NCI-H510A treated with DMSO at 0.1 percent for 48 hours (cell line): ENCODE results near the gene CCL13.

Source experiments
- DNase-seq: peaks from one replicate; lab custom pipeline; 2025; lab: John Stamatoyannopoulos, UW

CCL13 gene

DNA sequence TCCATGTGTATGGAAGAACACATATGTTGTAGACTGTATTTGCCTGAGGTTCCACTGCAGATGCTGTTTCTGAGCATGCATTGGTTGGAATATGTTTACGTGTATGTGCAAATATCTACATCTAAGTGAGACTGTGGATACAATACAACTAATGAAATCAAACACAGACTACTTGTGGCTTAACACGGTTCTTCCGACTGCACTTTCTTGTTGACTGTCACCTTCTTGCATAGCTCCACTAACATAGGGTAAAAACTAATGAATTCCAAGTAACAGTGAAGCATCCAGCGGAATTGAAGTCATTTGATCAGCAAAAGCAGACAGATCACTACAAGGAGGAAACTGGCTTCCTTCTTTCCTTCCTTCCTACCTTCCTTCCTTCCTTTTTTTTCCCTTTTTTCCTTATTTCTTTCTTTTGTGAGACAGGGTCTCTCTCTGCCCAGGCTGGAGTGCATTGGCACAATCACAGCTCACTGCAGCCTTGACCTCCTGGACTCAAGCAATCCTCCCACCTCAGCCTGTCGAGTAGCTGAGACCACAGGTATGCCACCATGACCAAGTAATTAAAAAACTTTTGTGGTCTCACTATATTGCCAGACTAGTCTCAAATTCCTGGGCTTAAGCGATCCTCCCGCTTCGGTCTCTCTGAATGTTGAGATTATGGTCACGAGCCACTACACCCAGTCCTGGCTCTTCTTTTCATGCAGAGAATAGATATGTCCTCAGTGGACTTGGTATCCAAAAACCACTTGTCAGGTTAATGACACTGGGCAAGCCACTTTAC lies 28.7 kb downstream of the CCL13 start:
- no peak for DNase-seq

DNA sequence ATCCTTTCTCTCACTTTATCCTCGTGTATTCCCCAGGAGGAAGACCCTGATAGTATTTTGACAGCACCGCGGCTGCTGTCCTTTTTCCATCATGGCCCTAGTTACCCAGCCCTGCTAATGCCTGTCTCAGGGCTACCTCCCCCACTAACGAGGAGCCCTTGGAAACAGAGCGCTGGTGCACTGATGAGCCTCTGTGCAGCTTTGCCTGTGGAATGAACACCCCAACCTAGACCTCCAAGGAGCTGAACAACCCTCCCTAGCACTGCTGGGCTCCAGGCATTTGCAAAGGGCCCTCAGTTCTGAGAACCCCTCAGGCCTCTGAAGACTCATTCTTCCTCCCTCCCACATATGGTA lies 30.0 kb downstream of the CCL13 start:
- no peak for DNase-seq

DNA sequence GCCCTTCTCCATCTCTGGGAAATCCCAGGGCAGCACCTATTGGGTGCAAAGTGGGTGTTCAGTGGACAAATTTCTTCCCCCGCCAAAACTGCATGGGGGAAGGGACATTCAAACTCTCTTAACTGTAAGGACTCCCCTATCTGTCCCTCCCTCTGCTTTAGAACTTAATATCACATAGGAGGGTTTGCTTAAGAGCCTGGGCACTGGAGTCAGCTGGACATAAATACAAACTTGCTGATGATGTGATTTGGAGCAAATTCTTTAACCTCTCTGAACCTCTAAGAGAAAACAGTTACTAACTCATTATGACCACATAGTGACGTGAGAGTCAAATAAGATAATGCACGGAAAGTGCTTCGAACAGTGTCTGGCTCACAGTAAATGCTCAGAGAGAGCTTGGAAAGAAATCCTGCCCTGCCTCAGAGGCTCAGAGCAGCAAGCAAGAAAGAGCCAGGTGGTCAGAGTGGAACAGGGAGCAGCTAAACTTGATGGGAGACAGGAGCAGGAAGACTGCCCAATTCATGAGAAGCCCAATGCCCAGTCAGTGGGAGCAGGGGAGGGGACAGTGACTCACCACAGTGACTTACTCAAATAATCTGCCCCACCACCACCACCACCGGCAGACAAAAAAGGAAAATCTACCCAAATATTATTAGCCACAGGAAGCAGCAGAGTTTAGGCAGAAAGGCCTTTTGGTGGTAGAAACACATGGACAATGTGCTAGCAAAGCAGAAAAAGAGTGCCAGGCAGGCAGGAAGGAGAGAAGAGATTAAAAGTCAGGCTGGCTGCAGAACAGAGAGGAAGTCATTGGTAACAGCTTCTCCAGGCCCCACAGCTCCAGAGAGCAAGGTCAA lies 30.6 kb downstream of the CCL13 start:
- no peak for DNase-seq

DNA sequence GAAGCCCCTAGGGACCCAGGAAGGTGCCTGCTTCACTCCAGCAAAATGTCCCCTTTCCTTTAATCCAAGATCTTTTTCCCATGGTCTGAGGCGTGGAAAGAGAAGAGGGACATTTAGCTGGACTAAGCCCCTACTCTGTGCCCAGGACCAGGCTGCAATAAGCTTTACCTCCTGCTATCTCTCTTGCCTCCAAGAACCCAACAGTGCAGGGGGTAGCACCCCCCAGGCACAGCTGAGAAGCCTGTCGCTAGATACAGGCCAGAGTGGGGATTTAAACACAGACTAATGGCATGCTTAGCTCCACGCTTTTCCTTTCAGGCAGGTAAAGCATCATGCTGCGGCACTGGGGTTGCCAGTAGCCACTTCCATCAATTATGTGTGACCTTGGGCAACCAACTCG lies 31.3 kb downstream of the CCL13 start:
- no peak for DNase-seq

DNA sequence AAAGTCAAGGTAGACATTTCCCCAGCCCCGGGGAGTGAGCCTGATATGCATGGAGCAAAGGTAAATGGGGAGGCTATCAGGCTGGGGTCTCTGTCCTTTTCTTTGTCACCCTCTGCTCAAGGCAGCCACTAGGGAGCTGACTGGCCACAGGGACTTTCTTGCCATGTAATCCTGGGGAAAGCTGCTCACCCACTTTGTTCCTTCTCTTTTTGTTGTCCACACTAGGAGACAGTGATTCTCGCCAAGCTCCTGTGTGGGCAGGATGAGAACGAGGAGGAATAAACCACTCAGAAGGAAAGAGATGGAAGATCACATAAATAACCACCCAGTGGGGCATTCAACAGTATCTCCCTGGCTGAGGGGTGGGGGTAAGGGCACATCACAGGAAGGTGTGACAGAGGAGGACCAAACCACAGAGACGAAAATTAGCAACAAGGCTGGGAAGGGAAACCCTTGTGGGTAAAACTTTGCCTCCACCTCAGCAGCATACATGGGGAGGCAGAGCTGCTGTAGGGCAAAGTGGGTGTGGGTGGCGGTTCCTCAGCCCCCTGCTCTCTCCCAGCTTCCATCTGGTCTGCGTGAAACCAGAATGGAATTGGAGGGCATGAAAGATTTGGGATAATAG lies 33.0 kb downstream of the CCL13 start:
- no peak for DNase-seq

DNA sequence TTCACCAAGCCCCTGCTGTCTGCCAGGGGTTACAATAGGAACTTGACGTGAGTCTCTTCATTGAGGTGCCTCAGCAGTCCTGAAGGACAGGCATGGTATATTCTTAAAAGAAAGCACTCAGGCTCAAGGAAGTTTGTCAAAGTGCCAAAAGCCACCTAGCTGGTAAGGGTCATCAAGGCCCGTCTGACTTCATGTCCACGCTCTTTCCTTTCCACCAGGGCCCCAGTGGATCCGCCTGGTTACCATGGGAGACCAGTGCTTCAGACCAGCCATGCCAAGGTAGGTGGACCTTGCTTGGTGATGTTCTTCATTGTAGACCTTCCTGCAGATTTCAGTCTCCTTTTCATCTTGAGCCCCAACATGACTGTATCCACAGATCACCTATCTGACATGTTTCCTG lies 34.4 kb downstream of the CCL13 start:
- no peak for DNase-seq

DNA sequence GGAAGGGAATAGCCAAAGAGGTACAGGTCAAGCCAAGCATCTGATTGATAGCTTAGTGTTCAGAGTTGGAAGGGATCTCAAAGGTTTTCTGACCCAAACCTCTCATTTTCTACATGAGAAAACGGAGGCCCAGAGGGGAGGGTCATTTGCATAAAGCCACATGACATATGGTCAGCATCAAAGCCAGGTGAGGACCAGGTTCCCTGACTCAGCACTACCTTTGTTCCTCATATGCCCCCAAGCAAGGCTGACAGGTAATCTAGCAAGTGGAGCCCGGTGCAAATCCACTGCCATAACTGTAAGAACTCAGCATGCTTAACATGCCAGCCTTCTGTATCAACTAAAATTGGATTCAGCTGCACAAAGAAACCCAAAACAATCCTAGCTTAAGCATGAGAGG lies 35.0 kb downstream of the CCL13 start:
- DNase-seq: no peak

DNA sequence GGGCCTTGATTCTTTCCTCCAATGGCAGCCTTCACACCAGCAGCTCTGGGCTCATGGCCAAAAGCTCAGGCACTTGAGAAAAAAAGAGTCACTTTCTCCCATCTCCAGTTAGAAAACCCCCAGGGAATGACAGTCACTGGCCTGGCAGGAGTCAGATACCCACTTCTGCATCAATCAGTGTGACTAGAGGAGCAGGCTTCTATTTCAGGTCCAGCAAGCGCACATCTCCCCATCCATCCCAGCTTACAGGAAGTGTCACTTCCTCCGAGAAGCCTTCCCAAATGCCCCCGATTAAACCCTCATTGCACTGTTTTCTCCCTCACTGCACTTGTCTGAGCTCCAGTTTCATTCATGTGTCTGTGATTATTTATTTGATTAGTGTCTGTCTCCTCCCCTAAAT lies 37.1 kb downstream of the CCL13 start:
- no peak for DNase-seq

DNA sequence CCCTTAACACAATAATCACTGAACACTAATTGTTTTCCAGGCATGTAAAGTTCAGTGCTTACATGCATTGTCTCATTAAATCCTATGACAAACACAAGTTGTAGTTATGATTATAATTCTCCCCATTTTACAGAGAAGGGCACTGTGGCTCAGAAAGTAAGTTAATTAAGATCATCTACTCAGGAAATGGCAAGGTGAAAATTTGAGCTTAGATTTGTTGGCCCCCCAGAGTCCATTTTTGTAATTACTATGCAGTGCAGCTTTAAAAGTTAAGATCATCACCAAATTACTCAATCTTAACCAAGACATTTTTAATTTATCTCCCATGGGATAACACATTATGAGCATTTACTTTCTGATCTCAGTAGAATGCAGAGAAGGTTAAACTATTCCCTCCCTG lies 41.0 kb downstream of the CCL13 start:
- no peak for DNase-seq

DNA sequence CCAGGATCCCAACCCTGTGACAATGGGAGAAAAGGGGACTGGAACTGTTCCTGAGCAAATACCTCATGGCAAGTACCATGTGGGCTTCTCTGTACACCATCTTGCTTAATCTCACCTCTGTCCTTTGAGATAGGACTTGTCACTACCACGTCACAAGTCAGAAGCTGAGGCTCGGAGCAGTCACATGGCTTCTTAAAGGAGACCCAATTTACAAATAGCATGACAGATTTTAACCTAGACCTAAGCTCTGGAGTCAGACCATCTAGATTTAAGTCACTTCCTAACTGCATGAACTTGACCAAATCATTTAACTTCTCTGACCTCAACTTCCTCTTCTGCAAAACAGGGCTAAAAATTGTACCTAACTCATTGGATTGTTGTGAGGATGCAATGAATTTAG lies 42.7 kb downstream of the CCL13 start:
- DNase-seq: no peak

DNA sequence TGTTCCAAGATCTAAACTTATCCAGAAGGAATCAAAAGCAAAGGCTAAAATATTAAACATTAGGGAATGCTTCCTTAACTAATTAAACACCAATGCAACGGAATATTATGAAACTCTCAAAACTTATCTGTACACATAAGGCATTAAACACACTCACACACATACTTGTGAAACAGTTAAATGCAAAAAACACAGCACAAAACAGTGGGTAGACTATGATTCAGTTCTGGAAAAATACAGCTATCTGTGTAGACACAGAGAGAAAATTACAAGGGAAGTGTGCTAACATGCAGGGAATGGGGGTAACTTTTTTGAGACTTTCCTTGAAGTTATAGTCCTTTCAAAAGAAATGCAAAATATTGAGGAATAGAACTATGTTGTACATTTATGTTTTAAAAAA lies 43.4 kb downstream of the CCL13 start:
- DNase-seq: no peak

DNA sequence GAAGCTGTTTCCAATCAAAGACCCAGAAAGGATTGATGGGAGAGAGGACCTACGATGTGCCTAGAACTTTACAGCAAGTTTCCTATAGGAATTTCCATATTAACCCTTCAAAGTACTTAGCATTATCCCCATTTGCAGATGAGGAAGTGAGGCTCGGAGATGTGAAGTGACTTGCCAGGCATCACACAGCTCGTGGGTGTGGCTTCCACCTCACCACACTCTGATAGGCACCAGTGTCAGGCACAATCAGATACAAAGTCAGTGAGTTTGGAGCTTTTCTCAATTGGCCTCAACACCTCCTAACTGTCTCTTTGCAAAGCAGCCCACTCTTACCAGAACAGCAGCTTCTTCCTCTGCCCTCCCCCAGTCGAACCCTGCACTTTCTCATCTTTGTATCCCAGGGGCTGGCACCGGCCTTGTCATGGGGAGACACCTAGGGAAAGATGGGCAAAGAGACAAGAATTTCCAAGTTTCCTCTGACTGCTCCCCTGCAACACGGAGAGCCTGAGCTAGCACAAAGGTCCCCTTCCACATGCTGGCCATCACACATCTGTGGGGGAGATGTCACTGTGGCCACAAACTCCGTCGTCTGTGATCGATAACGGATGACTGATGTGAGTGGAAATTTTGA lies 44.1 kb downstream of the CCL13 start:
- no peak for DNase-seq

DNA sequence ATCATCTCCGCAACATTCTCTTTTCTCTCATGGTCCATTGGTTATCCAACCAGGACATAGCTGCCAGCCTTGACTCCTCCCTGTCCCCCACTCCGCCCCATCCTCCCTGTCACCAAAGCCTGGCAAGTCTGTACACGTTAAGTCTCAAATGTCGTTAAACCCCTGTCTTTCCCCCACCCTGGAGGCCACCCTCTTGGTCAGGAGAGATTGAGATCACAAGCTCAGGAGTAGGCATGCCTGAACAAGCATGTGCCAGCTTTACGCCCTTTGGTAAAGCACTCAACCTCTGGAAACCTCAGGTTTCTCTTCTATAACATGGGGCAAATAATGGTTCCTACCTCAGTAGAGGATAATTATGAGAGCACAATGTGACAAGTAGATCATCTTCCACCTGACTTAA lies 44.9 kb downstream of the CCL13 start:
- no peak for DNase-seq

DNA sequence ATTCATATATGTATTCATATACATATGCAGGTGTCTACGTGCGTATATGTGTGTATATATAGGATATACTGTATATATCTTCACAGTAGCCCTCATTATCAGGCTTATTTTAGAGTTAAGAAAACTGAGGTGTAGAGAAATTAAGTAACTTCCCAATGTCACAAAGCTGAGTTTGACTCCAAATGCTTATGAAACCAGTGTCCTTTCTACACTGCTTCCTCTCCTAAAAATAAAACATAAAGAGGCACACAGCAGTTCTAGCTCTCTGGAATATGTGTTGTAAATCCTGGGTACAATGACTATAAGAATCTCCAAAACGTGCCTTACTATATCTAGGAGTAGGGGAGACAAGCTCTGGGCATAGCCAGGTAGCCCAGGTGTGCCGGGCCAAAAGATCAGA lies 46.7 kb downstream of the CCL13 start:
- no peak for DNase-seq

DNA sequence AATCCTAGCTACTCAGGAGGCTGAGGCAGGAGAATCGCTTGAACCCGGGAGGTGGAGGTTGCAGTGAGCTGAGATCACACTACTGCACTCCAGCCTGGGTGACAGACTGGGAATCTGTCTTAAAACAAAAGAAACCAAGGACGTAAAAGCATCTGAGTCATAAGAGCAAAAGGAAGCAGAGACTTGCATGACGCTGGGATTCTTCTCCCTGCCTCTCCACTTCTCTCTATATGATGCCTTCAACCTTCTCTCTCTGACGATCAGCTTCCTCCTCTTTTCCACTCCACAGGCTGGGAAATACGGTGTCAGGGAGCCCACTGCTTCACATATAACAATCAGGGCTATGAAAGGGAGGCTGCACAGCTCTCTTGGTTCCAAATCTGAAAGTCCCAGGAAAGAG lies 49.9 kb downstream of the CCL13 start:
- DNase-seq: no peak
